Measurements from ENCODE around the gene CDCA7L. TPM values are rescaled to one million over a fixed set of nuclear protein-coding genes. Genes with fewer than 3 reads are reported as not detected.

Gene CDCA7L
- polyA plus RNA-seq, 1 donor = 16.6 TPM

- no peak for DNase-seq
- Histone ChIP-seq H3K4me3 (ENCODE audit: low read length) (no peak overlapping the region), H3K27ac (ENCODE audit: low read length) (no peak overlapping the region), H3K4me1 (ENCODE audit: control insufficient read depth, insufficient read depth, low read length) (no peaks in the 10 kb centered on the region), H3K27me3 (ENCODE audit: control insufficient read depth, insufficient read depth, low read length) (no peaks in the 10 kb centered on the region), H3K9me3 (ENCODE audit: control insufficient read depth, low read depth, low read length) (no peaks in the 10 kb centered on the region), H3K36me3 (ENCODE audit: control insufficient read depth, insufficient read depth, low read length) (no peaks in the 10 kb centered on the region)
- 86% methylated on average over 1 of the region's 6 CpGs for WGBS (ENCODE audit: insufficient coverage, low lambda C conversion rate)
Observed at GRCh38 chr7:21851559-21851967, 94.1 kb downstream of the CDCA7L start.
